Lung microvascular endothelial cell (primary cell): ENCODE measurements around the gene OFD1. TPM values are rescaled to one million over a fixed set of nuclear protein-coding genes. Genes with fewer than 3 reads are reported as not detected.
"Not testable (repeated sequence)": the region's sequence is repeated elsewhere in the genome, so short reads cannot be mapped to it uniquely, and the experiment has no call there.

Experiments
- DNase-seq, 2 donors: peaks; one replicate each; pipeline versions ENCODE4 v3.0.0 to v3.0.0-alpha.2; 2010; ENCODE audit warnings: low read depth in 2 of 2
- total RNA-seq: library from RNA; depleted of rRNA; stranded (reverse); fragments of >200 nt; gene quantifications from 2 replicates; pipeline ENCODE4 v1.2.1, GENCODE V29; 2014

OFD1 gene
- total RNA-seq, 1 donor from 2014 or later = 5.6 TPM

- no peak for DNase-seq
Observed at GRCh38 chrX:13703135-13703534, 31.4 kb upstream of the OFD1 start.

- no peak for DNase-seq
Observed at GRCh38 chrX:13703589-13703988, 31.0 kb upstream of the OFD1 start.

DNA sequence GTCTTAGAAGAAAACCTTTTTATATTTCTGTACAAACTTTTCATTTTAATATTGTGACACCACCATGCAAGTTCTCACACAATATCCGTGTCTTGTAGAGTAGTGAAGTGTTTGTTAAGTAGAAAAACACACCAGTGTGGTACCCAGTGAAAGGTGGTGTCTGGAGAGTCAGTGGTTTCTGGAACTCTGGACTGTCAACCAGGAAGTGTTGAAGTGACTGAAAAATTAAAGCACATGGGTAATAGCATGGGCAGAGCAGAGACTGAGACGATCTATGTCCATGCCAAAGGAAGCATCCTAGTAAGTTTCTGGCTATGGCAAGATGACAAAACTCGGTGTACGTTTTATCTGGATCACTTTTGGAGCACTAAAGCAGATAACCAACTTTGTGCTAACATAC, 23.4 kb upstream of the OFD1 start:
- no peak for DNase-seq

DNA sequence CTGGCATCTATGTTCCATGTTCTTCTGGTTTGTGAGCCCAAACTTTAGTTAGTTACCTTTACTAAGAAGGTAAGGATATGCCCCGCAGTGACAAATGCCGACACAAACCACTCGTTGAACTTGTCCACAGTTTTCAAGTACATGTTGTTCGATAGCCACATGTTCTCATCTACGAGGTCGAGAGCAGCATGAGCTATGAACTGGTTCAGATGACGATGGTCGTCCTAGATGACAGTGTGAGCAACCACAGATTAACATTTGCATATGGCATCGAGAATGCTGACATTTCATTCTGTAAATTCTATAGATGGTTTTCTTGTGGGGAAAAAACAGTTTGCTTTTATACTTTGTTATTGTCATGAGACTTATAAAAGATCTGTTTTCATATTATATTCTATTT, 18.1 kb upstream of the OFD1 start:
- no peak for DNase-seq

DNA sequence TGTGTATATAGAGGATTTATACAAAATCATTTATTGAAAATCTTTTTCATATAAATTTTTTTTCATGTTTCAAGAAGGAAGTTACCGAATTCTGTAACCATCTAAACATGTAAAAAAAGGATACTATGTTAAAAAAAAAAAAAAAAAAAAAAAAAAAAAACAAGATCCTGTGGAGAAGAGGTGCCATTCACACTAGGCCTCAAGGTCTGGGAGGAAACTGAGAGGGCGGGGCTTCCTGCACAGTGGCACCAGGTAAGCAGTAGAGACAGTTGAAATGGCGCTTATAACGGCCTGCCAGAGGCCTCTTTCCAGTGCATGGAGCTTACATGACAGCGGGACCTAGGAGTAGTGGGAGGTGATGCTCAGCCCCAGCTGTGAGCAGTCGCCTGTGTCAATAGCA, 17.6 kb upstream of the OFD1 start:
- DNase-seq = no peak

- no peak for DNase-seq
Observed at GRCh38 chrX:13717700-13718472, 16.7 kb upstream of the OFD1 start.

DNA sequence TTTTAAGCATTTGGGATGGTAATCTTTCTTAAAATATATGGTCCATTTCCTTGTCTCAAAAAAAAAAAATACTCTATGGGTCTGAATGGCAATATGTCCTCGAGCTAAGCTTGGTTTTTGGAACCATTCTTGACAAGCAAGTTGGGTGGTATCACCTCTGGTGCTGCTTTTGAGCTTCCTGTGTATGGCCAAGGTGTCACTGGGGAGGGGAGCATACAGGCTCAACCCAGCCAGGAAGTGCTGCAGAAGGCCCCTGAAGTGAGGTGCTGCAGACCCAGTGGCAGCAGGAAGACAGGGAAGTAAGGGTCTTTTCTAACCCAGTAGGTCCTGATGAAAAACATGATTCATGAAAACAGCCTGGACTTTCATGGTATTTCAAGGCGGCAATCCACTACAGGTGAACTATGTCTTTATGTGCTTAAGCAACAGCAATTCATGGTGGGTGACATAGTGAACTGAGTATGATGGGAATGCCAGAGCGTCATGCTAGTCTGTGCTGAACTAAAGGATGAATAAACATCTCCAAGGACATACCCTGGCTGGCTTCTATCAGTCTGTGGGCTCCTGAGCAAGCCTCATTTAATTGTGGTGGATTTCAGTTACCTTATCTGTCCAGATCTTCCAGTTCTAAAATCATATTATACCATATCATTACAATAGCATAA, 15.2 kb upstream of the OFD1 start:
- no peak for DNase-seq

DNA sequence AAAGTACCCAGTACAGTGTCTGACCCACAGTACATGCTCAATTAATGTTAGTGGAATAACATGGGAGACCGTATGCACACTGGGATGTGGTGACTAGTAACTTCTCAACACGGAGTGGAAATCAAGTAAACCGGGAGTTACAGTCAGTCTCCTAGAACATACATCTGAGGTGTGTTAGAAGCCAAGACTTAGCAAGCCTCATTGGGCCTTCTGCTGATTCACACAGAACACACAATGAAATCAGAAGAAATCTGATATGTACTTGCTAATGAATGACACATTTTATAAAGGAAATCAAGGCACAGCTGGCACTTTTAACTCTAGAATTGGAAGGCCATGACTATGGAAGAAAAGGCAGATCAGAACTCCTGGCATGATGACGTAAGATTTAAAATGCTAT, 13.2 kb upstream of the OFD1 start:
- DNase-seq = no peak

DNA sequence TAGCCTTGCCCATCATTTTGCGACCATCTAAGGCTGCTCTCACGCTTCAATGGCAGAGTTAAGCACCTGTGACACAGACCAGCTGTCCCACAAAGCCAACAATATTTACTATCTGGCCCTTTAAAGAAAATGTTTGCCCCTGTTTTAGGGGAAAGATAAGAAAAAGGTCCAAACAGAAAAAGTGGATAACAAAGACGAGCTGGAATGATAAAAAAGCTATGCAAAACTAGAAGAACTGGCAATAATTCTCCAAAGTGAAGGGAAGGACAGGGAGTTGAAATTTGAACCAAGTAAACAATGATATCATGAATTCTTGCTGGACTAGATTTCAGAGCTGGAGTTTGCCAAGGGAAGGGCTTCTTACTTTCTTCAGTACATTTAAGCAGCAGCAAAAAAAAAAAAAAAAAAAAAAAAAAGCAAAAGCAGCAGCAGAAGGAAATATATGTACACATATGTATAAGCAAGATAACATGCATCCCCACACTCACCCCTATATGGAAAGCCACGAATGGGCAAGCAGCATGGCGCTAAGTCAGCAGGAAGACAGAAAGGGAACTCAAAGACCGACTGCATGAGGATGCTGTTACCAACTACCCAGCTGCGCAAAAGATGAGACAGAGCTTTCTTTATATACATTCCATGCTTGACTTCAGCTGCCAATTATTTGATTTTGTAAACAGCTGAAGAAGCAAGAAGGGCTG, 12.6 kb upstream of the OFD1 start:
- DNase-seq = no peak

GRCh38 chrX:13724878-13725277, 9.7 kb upstream of the OFD1 start:
- DNase-seq = peak; percentile 10 to 15

GRCh38 chrX:13726583-13726982, 8.0 kb upstream of the OFD1 start:
- DNase-seq = not testable (repeated sequence)

- DNase-seq = not testable (repeated sequence)
Observed at GRCh38 chrX:13730523-13730922, 4.0 kb upstream of the OFD1 start.

GRCh38 chrX:13732246-13733067, 2.1 kb upstream of the OFD1 start:
- no peak for DNase-seq

GRCh38 chrX:13733506-13733905, 1.0 kb upstream of the OFD1 start:
- no peak for DNase-seq

GRCh38 chrX:13741695-13742094, 7.1 kb downstream of the OFD1 start:
- DNase-seq = no peak

GRCh38 chrX:13742397-13743176, 8.0 kb downstream of the OFD1 start:
- no peak for DNase-seq

GRCh38 chrX:13747836-13748235, 13.3 kb downstream of the OFD1 start:
- DNase-seq = peak; percentile 74 to 79

DNA sequence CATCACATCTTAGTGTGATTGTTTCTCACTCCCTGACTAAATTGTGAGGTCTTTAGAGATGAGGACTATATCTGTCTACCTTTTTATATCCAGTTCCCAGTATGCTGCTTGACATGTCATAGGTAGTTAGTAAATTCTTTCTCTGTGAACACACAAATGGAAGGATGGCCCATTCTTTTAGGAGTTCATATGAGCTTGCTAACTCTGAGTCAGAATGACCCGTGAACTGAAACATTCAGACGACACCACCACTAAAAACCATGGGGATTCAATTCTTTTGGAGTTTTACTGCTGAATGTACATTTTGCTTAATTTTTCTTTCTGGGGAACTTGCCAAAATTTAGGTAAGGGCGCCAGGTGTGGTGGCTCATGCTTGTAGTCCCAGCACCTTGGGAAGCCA, 13.9 kb downstream of the OFD1 start:
- DNase-seq = no peak

GRCh38 chrX:13750204-13750603, 15.7 kb downstream of the OFD1 start:
- DNase-seq = peak; percentile 51

DNA sequence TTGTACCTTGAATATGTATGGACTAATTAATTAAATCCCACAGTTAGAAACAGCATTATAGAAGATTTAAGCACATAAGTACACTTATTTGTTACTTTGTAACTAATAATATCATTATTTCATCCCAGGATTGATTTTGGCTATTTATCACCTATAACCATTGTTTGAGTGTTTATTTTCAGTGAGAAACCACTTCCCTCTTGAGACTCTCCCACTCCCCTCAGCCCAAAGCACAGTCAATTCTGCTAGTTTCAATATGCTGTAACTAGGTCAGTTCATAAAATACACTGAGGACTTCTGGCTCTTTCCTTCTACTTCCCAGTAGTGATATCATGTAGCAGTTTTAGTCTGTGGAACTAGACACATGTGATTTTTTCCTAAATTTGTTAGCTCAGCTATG, 16.3 kb downstream of the OFD1 start:
- DNase-seq = no peak

DNA sequence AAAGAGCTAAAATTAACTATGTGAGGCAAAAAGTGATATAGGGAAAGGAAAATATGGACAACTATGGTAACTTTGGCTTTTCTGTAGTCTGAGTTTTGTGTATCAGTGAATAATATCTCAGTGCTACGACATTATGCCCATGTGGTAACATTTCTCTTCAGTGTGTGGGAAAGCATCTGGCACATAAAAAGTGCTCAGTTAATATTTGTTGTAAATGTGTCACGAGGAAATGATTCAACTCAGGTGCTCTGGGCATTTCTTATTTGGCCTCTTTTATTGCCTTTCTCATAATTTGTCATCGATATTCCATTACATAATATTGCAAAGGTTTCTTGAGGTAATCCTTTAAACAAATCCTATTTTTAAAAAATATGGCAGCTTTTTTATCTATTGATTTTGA, 17.6 kb downstream of the OFD1 start:
- DNase-seq = no peak
